RWPE2 (cell line): ENCODE measurements around the gene HCAR1.
"Not testable (repeated sequence)": the region's sequence is repeated elsewhere in the genome, so short reads cannot be mapped to it uniquely, and the experiment has no call there.

Source experiments
- ATAC-seq: fragments of 200-7000 bp; cut with Tn5 transposase; 3 replicates; pipeline ENCODE4 v1.9.1; 2021; ENCODE audit warnings: low read depth
- DNase-seq: peaks from one replicate; pipeline ENCODE4 v3.0.0-alpha.2; 2020; ENCODE audit warnings: low spot score
- H3K27ac ChIP-seq: fragments of 450-650 bp; 2 replicates; pipeline ENCODE4 v1.5.1; 2017; ENCODE audit warnings: mild to moderate bottlenecking; ENCODE audit not compliant: poor library complexity, severe bottlenecking
- H3K27me3 ChIP-seq: fragments of 250-450 bp; sonication (Bioruptor Pico); 2 replicates; pipeline ENCODE4 v1.5.1; 2021; ENCODE audit warnings: mild to moderate bottlenecking, moderate library complexity; ENCODE audit not compliant: insufficient read depth, poor library complexity, severe bottlenecking
- H3K36me3 ChIP-seq: fragments of 250-450 bp; sonication (Bioruptor Pico); 2 replicates; pipeline ENCODE4 v1.5.1; 2020; ENCODE audit warnings: low read depth, mild to moderate bottlenecking, moderate library complexity
- H3K4me1 ChIP-seq: fragments of 250-450 bp; sonication (Bioruptor Pico); 2 replicates; pipeline ENCODE4 v1.5.1; 2021; ENCODE audit warnings: mild to moderate bottlenecking, moderate library complexity; ENCODE audit not compliant: insufficient read depth, poor library complexity, severe bottlenecking
- H3K4me3 ChIP-seq: fragments of 250-450 bp; sonication (Bioruptor Pico); 2 replicates; pipeline ENCODE4 v1.5.1; 2021; ENCODE audit warnings: mild to moderate bottlenecking, moderate library complexity; ENCODE audit not compliant: severe bottlenecking
- H3K9me3 ChIP-seq: fragments of 250-450 bp; sonication (Bioruptor Pico); 2 replicates; pipeline ENCODE4 v1.5.1; 2021; ENCODE audit warnings: mild to moderate bottlenecking, moderate library complexity; ENCODE audit not compliant: severe bottlenecking
- TF ChIP-seq, protein P1 (sequence below): fragments of 450-650 bp; IDR thresholded peaks from one replicate; pipeline ENCODE4 v1.5.1; 2017; ENCODE audit warnings: mild to moderate bottlenecking, moderate library complexity; ENCODE audit not compliant: poor library complexity, severe bottlenecking

HCAR1 gene

GRCh38 chr12:122702890-122703611, 27.6 kb downstream of the HCAR1 start, which contains the start of gene HCAR2:
HCAR2 (minus strand) TSS chr12:122703357; CDS start chr12:122703283, 74 bp downstream.
- Histone ChIP-seq H3K27ac (peak within 1 kb of the TSS; percentile 44), H3K4me1 (peaks cover 23% of the 10 kb centered on the region)
- not testable (repeated sequence) for H3K27me3 ChIP-seq, H3K36me3 ChIP-seq, DNase-seq, H3K9me3 ChIP-seq, H3K4me3 ChIP-seq
- peak; percentile 62 for ATAC-seq

DNA sequence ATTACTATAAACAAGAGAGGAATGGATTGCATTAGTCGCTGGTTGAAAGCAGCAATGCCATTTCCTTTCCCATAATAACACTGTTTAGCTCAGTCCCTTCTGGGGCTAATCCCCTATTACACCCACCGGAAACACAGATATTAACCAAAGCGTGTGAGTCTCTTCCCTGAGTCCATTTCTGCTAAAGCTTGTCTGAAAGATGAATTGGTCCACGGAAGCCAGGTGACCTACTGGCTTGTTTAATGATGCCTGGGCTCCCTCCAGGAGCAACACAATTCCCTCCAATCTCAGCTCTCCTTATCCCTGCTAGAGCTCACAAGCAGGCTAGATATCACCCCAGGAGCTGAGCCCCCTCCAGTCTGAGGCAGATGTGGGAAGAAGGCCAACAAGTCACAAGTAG, 29.2 kb downstream of the HCAR1 start:
- not testable (repeated sequence) for H3K36me3 ChIP-seq, H3K27me3 ChIP-seq, DNase-seq, H3K9me3 ChIP-seq, H3K4me3 ChIP-seq, ATAC-seq
- peaks cover 34% of the 10 kb centered on the region for H3K4me1 ChIP-seq
- H3K27ac ChIP-seq, result peak overlapping the region; percentile 72

DNA sequence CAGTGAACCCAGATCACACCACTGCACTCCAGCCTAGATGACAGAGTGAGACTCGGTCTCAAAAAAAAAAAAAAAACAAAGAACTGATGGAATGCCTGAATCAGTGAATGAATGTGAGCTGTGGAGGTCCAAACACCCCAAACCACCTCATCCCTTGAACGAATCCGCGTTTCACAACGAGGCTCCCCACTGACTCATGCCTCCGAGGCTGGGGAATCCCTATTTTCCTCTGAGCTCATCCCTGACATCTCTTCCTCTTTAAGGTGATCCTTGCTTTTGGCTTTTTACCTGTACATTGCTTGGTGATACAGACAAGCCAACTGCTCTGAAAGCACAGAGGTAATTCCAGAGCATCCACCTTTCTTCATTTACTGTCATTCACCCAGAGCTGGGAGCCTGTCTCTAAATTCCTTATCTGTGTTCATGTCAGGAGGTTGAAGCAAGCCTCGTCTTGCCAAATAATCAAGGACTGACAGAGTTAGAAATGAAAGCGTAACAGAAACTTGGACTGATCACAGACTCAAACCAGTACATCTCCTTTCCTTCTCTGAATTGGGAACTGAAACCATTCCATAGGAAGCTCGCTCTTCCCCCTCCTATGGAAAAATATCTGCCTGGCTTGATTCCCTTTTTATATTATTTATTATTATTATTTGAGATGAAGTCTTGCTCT, 30.5 kb downstream of the HCAR1 start:
- not testable (repeated sequence) for H3K36me3 ChIP-seq, H3K4me3 ChIP-seq, H3K9me3 ChIP-seq, DNase-seq, H3K27me3 ChIP-seq
- H3K27ac ChIP-seq, result peak overlapping the region; percentile 72
- peak; percentile 73 for ATAC-seq
- peaks cover 34% of the 10 kb centered on the region for H3K4me1 ChIP-seq

DNA sequence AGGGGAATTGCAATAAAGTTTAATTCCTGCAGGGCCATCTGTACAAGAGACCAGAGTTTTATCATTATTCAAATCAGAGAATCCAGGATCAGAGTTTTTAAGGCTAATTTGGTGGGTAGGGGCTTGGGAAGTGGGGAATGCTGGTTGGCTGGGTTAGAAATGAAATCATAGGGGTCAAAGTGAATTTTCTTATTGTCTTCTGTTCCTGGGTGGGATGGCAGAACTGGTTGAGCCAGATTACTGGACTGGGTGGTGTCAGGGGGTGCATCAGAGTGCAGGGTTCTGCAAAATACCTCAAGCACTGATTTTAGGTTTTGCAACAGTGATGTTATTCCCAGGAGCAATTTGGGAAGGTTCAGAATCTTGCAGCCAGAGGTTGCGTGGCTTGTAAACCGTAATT, 33.7 kb downstream of the HCAR1 start:
- ATAC-seq, result peak; percentile 28; the same call in 1 of the 3 replicates
- not testable (repeated sequence) for DNase-seq, H3K36me3 ChIP-seq, H3K9me3 ChIP-seq, H3K4me3 ChIP-seq, H3K27me3 ChIP-seq
- H3K27ac ChIP-seq, result peak overlapping the region; percentile 39
- H3K4me1 ChIP-seq, result peaks cover 25% of the 10 kb centered on the region

DNA sequence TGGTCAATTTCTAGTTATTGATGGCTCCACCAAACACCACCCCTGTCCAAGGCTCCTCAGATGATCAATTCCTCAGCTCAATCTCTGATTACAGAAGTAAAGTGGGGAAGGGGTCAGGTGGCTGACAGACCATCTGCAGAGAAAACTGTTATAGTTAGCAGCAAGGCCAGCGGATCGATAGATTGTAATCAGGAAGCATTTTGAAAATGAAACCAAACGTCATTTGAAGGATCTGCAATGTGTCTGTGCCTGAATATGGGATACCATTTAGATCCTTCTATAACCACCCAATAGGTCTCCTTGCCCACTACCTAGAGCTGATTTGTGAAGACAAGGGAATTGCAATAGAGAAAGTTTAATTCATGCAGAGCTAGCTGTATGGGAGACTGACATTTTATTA, 39.1 kb downstream of the HCAR1 start:
- Histone ChIP-seq H3K27me3 (no peaks in the 10 kb centered on the region), H3K27ac (no peak overlapping the region), H3K36me3 (no peaks in the 10 kb centered on the region), H3K4me1 (no peaks in the 10 kb centered on the region), H3K4me3 (no peak overlapping the region), H3K9me3 (no peaks in the 10 kb centered on the region)
- DNase-seq (no peak), ATAC-seq (no peak)
- TF ChIP-seq, protein P1, sequence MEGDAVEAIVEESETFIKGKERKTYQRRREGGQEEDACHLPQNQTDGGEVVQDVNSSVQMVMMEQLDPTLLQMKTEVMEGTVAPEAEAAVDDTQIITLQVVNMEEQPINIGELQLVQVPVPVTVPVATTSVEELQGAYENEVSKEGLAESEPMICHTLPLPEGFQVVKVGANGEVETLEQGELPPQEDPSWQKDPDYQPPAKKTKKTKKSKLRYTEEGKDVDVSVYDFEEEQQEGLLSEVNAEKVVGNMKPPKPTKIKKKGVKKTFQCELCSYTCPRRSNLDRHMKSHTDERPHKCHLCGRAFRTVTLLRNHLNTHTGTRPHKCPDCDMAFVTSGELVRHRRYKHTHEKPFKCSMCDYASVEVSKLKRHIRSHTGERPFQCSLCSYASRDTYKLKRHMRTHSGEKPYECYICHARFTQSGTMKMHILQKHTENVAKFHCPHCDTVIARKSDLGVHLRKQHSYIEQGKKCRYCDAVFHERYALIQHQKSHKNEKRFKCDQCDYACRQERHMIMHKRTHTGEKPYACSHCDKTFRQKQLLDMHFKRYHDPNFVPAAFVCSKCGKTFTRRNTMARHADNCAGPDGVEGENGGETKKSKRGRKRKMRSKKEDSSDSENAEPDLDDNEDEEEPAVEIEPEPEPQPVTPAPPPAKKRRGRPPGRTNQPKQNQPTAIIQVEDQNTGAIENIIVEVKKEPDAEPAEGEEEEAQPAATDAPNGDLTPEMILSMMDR, result no peak

- no peak overlapping the region for H3K27ac ChIP-seq
- H3K4me3 ChIP-seq, result no peak overlapping the region
- TF ChIP-seq, protein P1, result no peak
- DNase-seq (no peak), ATAC-seq (no peak)
- no peaks in the 10 kb centered on the region for H3K27me3 ChIP-seq
- H3K36me3 ChIP-seq, result no peaks in the 10 kb centered on the region
- H3K4me1 ChIP-seq, result no peaks in the 10 kb centered on the region
- H3K9me3 ChIP-seq, result no peaks in the 10 kb centered on the region
These were observed 42.4 kb downstream of the HCAR1 start for GRCh38 chr12:122688291-122688690.
